Measurements from ENCODE around the gene IFNA8.

Gene IFNA8

GRCh38 chr9:21381448-21382339, 27.2 kb upstream of the IFNA8 start:
- no peak for ATAC-seq
- TF ChIP-seq PPARA (CRISPR knock-in tag; IDR thresholded peaks at IDR 0.05; ENCODE audit: borderline replicate concordance), result no peak
- TF ChIP-seq ZC3H10 (CRISPR knock-in tag; IDR thresholded peaks at IDR 0.05), result no peak
- TF ChIP-seq ZNF70 (CRISPR knock-in tag; IDR thresholded peaks at IDR 0.05), result no peak
- TF ChIP-seq TOX (CRISPR knock-in tag; IDR thresholded peaks at IDR 0.05; ENCODE audit: borderline replicate concordance), result no peak
- no peak for TF ChIP-seq PATZ1 (CRISPR knock-in tag; IDR thresholded peaks at IDR 0.05; ENCODE audit: borderline replicate concordance)
- TF ChIP-seq ZFP30 (CRISPR knock-in tag; IDR thresholded peaks at IDR 0.05), result no peak
- no peak for TF ChIP-seq TCF4 (CRISPR knock-in tag; IDR thresholded peaks at IDR 0.05; ENCODE audit: borderline replicate concordance)
- TF ChIP-seq CSDC2 (CRISPR knock-in tag; IDR thresholded peaks at IDR 0.05), result no peak
- TF ChIP-seq SNAI2 (CRISPR knock-in tag; IDR thresholded peaks at IDR 0.05), result no peak
- no peak for TF ChIP-seq BACH2 (CRISPR knock-in tag; IDR thresholded peaks at IDR 0.05; ENCODE audit: borderline replicate concordance)
- TF ChIP-seq ESRRG (CRISPR knock-in tag; IDR thresholded peaks at IDR 0.05), result no peak
- TF ChIP-seq GLIS3 (CRISPR knock-in tag; IDR thresholded peaks at IDR 0.05), result no peak
- no peak for TF ChIP-seq ZFP3 (CRISPR knock-in tag; IDR thresholded peaks at IDR 0.05)
- no peak for TF ChIP-seq RARB (CRISPR knock-in tag; IDR thresholded peaks at IDR 0.05)
- TF ChIP-seq ZNF8 (CRISPR knock-in tag; IDR thresholded peaks at IDR 0.05), result no peak
- no peak for TF ChIP-seq ISL1 (CRISPR knock-in tag; IDR thresholded peaks at IDR 0.05)
- TF ChIP-seq, protein P1, sequence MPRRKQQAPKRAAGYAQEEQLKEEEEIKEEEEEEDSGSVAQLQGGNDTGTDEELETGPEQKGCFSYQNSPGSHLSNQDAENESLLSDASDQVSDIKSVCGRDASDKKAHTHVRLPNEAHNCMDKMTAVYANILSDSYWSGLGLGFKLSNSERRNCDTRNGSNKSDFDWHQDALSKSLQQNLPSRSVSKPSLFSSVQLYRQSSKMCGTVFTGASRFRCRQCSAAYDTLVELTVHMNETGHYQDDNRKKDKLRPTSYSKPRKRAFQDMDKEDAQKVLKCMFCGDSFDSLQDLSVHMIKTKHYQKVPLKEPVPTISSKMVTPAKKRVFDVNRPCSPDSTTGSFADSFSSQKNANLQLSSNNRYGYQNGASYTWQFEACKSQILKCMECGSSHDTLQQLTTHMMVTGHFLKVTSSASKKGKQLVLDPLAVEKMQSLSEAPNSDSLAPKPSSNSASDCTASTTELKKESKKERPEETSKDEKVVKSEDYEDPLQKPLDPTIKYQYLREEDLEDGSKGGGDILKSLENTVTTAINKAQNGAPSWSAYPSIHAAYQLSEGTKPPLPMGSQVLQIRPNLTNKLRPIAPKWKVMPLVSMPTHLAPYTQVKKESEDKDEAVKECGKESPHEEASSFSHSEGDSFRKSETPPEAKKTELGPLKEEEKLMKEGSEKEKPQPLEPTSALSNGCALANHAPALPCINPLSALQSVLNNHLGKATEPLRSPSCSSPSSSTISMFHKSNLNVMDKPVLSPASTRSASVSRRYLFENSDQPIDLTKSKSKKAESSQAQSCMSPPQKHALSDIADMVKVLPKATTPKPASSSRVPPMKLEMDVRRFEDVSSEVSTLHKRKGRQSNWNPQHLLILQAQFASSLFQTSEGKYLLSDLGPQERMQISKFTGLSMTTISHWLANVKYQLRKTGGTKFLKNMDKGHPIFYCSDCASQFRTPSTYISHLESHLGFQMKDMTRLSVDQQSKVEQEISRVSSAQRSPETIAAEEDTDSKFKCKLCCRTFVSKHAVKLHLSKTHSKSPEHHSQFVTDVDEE (CRISPR knock-in tag; IDR thresholded peaks at IDR 0.05), result no peak
- no peak for TF ChIP-seq ARNTL (CRISPR knock-in tag; IDR thresholded peaks at IDR 0.05; ENCODE audit: borderline replicate concordance, low read depth)
- TF ChIP-seq POU6F1 (CRISPR knock-in tag; IDR thresholded peaks at IDR 0.05; ENCODE audit: borderline replicate concordance, low read depth), result no peak

- ATAC-seq, result no peak
- TF ChIP-seq SNAI2 (CRISPR knock-in tag; IDR thresholded peaks at IDR 0.05) (no peak), PATZ1 (CRISPR knock-in tag; IDR thresholded peaks at IDR 0.05; ENCODE audit: borderline replicate concordance) (no peak), OSR1 (CRISPR knock-in tag; IDR thresholded peaks at IDR 0.05) (no peak), TCF4 (CRISPR knock-in tag; IDR thresholded peaks at IDR 0.05; ENCODE audit: borderline replicate concordance) (no peak), CSDC2 (CRISPR knock-in tag; IDR thresholded peaks at IDR 0.05) (no peak), POU6F1 (CRISPR knock-in tag; IDR thresholded peaks at IDR 0.05; ENCODE audit: borderline replicate concordance, low read depth) (no peak), ZFP3 (CRISPR knock-in tag; IDR thresholded peaks at IDR 0.05) (no peak), GLIS3 (CRISPR knock-in tag; IDR thresholded peaks at IDR 0.05) (no peak), ISL1 (CRISPR knock-in tag; IDR thresholded peaks at IDR 0.05) (no peak), RARB (CRISPR knock-in tag; IDR thresholded peaks at IDR 0.05) (no peak), PPARA (CRISPR knock-in tag; IDR thresholded peaks at IDR 0.05; ENCODE audit: borderline replicate concordance) (no peak)
Measured at GRCh38 chr9:21383627-21384026, 25.3 kb upstream of the IFNA8 start.

Measured in SK-N-SH treated with all-trans-retinoic acid at 6 μM for 48 hours (cell line).